GM19035 (cell line): ENCODE measurements around the gene LHX6.

Experiments used
- ATAC-seq: cut with Tn5 transposase; IDR thresholded peaks from one replicate; pipeline ENCODE4 v1.9.1; 2021; ENCODE audit not compliant: unreplicated experiment

The LHX6 gene

GRCh38 chr9:122158202-122158601 is 70.6 kb downstream of the LHX6 start:
- ATAC-seq, result no peak

- ATAC-seq, result no peak
Measured at GRCh38 chr9:122155796-122156195, 73.0 kb downstream of the LHX6 start.
